IPS-11a (cell line): Measurements from ENCODE around the gene CTCF.

Experiments used
- H3K4me3 ChIP-seq: one replicate; pipeline ENCODE4 v1.5.1; 2013; ENCODE audit warnings: low read depth, low read length, control low read depth

CTCF gene

DNA sequence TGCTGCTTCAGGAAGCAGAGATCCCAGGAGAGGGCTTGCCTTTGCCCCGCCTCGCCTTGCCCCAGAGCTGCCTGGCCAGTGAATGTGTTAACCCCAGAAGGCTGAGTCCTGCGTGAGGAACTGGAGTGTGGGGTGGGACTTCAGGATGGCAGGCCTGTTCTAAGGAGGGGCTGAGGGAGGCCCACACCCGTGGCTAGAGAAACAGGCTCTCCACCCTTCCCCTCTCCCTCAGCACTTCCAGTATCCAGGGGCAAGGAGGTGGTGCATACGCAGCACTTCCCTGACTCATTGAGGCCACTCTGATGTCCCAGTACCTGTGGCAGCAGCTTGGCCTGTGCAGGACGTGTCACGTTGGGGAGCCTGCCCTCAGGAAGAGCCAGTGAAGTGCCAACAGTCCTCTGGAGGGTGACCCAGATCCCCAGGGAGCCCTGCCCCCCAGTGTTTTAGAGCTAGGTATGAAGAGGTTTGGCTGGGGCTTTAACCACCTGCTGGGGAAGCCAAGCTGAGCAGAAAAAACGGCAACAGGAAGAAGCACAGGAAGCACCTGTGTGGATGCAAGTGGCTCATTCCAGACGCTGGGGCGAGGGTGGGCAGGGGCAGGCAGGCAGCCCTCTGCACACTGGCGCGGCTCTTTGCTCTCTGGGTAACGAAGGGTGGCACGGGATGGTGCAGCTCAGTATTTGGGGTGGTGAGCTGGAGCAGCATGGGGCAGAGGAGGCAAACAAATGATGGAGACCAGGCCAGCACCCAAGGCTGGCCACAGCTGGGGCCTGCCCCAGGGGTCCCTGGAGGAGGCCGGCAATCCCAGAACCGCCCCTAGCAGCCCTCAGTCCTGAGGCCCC lies 14.7 kb upstream of the CTCF start:
- no peak overlapping the region for H3K4me3 ChIP-seq

DNA sequence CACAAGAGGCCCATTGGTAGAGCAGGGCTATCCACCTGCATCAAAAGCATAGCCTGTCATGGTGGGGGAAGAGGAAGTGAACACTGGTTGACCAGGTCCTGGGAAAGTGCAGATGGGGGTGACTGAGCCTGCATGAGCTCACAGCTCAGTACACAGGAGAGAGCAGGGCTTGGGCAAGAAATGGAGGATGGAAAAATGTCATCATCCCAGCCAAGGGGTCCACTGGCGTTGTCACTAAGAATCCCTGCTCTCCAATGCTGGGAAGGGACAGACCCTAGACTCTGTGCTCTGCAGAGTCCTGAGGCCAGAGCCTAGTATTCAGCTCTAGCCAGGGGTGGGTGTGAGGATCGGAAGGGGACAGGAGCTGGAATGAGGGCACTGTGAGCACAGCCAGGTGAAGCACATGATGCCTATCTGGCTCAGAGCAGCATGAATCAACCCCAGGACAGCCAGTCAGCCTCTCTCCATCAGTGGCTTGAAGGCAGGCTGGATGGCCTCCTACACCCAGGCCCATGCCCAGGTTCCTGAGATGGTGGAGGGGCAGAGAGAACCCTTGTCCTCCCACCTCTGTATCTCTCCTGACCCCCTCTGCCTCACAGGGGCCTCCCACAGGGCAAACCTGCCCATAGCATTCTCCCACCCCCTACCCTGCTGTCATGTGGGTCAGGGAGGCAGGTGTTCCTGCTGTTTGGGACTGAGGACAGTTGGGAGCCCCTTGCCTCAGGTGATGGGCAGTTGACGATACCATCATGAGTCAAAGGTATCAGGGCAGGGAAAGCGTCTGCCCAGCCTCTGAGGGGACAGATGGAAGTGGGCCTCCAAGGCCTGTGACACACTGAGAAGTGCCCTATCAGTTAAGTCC lies 13.8 kb upstream of the CTCF start:
- no peak overlapping the region for H3K4me3 ChIP-seq

DNA sequence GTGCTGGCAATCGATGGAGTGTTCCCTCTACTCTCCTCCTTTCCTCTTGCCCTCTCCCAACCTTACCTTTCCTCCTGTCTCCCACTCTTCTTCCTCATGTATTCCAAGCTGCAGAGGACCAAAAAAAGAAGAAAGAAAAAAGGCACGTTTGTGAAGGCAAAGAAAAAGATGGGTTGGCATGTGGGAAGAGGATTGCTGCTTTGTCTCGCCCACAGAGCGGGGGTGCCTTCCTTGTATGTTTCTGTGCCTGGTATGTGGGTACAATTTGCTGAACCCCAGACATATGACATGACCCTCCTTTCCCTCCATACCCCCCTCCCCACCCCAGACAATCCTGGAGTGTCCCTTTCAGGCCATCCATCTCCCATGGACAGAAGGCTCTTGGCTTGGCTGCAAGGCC lies 13.1 kb upstream of the CTCF start:
- no peak overlapping the region for H3K4me3 ChIP-seq

DNA sequence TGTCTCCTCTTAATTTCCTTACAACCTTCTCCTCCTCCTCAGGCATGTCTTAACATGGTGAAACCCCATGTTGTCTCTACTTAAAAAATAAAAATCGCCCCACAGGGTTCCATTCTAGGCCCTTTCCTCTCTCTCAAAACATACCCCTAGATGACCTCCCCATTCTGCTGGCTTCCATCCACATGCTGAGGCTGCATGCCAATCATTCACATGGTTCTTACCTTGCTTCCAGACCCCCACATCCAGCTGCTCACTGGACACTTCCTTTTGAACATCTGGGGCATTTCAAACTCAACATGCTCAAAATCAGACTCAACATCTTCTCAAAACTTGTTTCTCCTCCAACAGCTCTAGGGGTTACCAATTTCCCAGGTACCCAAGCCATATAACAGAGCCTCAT lies 12.4 kb upstream of the CTCF start:
- no peak overlapping the region for H3K4me3 ChIP-seq

DNA sequence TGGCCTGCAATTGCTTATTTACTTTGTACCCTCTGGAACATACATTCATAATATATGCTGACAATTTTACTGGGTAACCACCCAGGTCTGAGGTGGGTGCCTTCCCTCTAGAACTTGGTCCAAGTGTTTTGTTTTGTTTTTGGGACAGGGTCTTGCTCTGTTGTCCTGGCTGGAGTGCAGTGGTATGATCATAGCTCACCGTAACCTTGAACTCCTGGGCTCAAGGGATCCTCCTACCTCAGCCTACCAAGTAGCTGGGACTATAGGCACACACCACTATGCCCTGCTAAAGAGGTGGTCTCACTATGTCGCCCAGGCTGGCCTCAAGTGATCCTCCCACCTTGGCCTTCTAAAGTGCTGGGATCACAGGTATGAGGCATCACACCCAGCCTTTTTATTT lies 11.2 kb upstream of the CTCF start:
- no peak overlapping the region for H3K4me3 ChIP-seq

DNA sequence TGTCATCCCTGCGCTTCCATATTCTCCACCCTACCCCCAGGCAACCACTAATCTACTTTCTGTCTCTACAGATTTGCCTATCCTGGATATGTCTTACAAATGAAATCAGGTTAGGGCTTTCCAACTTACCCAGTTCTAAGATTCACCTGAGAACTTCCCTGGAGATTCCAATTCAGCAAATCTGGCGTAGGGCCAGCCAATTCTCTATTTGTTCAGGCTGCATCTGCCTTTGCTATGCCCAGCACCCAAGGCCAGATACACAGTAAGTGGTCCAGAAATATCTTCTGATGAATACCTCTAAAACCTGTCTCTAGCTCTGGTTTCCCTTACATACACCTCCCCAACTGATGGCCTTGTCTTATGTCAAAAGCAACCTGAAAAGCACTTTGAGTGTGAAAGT lies 10.4 kb upstream of the CTCF start:
- H3K4me3 ChIP-seq, result no peak overlapping the region

DNA sequence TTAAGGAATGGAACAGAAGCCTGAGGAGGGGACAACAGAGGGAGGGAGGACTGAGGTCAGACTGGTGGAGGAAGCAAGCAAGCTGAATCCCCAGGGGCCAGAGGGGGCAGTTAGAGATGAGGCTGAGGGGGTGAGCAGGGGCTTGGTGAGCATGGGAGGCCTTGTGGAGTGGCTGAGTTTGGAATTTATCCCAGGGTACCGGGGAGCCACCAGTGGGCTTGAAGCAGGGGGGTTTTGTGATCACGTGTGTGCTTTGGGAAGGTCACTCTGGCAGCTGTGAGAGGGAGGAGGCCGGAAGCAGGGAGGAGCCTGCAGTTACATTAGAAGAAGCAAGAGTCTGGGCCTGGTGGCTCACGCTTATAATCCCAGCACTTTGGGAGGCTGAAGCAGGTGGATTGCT lies 9.8 kb upstream of the CTCF start:
- no peak overlapping the region for H3K4me3 ChIP-seq

DNA sequence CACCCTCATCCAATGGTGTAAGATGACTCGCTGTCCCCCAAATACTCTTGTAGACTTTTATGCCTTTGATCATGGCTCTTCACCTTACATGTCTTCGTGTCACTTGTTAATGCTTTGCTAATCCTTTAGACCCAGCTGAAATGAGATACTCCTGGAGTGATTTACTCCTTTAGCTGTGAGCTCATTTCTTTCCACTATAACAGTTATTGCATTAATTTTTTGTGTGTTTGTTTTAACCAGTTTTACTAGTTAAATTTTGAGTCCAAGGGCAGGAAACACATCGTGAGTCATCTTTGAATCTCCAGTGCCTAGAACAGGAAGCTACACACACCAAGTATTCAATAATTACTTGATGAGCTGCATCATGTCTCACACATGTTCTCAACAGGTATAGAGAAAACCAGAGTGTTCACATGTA lies 6.5 kb upstream of the CTCF start:
- no peak overlapping the region for H3K4me3 ChIP-seq

DNA sequence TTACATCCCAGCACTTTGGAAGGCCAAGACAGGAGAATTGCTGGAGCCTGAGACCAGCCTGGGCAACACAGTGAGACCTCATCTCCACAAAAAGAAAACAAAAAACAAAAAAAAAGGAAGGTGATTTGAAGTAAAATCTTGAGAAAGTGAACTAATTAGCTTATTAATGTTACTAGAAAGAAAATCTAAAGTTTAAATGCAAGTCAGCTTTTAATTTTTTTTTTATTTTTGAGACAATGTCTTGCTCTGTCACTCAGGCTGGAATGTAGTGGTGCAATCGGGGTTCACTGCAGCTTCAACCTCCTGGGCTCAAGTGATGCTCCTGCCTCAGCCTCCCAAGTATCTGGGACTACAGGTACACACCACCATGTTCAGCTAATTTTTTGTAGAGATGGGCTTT lies 3.5 kb upstream of the CTCF start:
- H3K4me3 ChIP-seq, result no peak overlapping the region

DNA sequence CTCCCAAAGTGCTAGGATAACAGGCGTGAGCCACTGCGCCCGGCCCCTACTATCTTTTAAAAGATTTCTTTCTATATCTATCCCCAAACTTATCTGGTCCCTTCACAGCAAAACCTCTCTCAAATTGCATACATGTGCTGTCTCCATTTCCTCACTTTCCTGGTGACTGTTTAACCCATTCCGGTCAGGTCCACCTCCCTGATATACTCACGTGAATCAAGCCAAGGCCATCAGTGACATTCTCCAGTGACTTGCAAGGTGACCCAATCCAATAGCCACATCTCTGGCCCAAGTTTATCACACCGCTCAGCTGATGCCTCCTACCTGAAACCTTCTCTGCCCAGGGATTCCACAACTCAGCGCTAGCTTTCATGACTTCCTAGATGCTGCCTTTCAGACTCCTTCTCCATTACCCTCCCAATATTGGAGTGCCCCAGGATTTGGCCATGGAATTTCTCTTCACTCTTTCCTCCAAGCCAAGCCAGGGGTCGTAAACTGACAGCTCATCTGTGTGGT lies 1.4 kb upstream of the CTCF start:
- no peak overlapping the region for H3K4me3 ChIP-seq

DNA sequence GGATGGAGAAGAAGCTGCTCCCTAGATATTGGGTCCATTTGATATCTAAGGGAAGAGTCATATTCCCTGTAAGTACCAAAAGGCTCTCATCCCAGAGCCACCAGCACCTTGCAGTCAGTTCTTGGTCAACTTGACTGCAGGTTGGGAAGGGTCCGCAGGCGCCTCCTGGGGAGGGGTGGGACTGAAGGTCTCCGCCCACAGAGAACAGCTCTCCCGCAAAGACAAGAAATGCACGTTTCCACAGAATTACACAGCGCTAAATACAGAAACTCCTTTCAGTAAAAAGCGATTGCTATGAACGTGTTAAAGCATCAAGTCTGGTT lies 864 bp upstream of the CTCF start:
- H3K4me3 ChIP-seq, result peak overlapping the region; percentile 72

DNA sequence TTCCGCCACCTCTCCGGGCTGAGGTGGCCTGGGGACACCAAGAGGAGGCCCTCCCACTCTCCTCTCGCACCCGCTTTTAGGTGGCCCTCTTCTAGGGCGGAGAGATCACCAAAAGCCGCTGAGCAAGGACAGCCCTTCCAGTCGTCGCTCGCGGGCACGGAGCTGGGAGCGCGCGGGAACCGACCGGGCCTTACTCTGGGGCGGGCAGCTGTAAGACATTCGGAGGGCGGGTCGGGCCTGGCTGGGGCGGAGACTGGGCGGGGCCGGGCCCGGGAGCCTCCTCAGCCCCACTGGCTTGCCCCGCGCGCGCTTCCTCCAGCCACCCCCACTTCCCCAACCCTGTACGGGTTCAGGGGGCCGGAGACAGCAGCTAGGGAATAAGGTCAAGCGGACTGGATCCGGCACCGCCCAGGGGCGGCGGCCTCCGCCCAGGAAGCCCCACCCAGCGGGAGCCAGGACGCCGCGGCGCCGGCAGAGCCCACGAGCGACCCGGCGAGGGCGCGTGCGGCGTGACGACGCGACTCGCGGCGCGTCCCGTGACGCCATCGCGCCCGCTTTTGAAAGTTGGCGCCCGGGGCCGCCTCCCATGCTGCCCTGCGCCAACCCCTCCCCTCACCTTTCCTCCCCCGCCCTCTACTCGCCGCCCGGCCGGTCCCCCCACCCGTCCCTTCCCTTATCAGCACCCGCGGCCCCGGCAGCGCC lies 351 bp upstream of the CTCF start:
- peak overlapping the region; percentile 86 for H3K4me3 ChIP-seq

DNA sequence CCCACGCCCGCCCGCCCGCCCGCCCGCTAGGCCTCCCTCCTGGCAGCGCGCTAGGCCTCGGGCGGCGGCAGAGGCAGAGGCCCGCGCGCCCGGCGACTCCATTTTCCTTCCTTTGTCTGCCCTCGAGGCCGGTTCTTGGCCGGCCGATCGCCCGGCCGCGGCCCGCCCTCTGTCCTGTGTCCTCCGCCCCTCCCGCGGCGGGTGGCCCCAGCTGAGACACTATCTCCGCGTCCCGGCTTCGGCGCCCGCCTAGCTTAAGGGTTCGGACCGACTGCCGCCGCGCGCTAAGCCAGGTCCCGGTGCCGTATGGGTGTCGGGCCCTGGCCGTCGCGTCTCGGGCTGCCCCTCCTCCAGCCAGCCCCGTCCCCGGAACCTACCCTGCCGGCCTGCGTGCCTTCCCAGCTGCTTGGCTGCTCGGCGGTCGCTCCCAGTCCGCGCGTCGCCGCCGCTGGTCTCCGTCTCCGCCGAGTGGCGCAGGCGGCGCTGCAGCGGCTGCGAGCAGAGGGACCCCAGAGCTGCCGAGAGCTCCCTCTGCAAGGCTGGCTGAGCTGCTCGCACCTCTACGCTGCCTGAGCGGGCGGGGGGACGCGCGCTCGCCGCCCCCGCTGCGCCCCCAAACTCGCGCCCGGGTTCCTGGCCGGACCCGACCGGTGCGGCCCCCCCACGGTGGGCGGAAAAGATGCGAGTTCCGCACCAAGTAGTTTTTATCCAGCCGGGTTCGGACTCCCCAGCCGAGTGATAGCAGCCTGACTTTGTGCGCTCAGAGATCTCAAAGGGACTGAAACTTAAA lies 787 bp downstream of the CTCF start:
- peak overlapping the region; percentile 86 for H3K4me3 ChIP-seq

DNA sequence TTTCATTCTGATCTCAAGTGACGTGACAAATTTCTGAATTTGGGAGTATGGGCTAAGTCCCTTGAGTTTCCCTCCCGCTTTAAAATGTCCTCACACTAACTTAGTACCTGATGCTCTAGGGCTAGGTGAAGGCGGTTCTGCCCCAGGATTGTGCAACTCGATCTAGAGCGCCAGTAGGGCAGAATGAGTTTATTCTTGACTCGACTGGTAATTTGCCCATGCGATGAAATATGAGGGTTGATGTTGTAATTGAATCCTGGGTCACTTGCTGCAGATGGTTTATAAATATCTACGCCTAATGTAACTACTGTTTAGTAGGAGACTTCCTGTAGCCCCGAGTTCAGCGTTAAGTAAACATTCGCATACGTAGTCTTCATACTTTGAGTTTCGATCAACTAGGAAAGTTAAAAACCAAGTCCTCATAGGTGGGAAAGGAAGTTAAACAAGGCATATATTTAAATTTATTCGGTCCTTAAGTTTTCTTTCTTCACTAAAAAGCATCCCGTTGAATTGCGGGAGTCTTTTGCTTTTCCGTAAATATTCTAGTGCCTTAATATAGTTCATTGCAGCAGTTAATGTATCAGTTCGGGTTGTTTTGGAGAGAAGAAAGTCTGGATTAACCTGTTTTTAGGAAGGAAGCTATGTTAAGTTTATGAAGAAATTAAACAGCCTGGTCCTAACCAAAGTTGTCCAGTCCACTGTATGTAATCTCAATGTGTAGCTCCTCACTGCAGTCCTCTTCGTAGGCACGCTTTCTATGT lies 1.6 kb downstream of the CTCF start:
- peak overlapping the region; percentile 86 for H3K4me3 ChIP-seq

DNA sequence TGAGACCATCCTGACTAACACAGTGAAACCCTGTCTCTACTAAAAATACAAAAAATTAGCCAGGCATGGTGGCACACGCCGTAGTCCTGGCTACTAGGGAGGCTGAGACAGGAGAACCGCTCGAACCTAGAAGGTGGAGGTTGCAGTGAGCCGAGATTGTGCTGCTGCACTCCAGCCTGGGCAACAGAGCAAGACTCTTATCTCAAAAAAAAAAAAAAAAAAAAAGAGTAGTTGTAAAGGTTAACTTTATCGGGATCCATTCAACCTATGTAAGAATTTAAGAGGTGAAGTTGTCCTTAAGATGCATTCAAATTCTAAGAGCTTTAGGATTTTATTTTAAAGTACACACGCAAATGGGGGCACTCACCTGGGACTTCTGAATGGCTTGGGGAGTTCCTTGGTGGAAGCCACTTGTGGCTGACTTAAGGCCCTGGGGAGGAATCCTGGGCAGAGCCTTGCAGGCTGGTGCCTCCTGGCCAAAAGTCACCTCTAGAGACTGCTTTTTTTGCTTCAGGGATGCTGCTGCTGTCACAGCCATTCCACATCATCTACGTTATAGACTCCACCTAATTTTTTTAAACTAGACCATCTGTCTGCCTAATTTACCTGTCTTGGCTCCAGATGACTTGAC lies 3.3 kb downstream of the CTCF start:
- H3K4me3 ChIP-seq, result no peak overlapping the region

DNA sequence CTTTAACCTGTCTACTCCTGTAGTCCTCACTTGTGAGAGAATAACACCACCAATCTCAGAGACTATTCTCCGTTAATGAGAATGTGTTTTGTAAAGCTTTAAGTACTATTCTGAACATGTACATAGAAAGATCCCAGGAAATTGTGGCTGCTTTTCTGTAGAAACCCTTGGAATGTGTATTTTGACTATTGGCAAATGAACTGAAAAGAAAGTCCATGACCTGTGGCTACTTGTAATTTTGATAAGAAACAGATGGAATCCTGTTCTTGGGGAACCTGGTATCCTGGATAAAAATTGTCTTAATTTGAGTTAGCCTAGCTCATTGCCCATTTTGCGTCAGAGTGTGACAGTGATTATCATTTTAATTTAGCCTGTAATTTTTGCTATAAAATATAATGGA lies 9.1 kb downstream of the CTCF start:
- H3K4me3 ChIP-seq, result no peak overlapping the region

DNA sequence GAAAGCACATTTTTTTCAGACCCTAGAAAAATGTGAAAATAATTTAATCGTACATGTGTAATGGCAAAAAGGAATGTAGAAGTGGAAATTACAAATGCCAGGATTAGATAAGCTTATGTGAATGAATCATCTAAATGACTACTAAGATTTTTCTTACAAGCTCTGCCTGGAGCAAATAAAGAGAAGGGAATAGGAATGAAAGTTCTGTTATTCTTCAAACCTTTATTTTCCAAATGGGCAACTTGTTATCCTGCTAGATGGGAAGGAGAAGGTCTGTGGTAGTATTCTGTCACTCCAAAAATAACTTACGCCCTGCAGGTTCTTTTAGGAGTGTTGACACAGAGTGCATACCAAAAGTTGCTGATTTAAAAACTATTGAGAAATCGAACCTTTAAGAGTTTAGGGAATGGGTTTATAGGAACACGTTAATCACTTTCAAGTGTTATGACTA lies 9.7 kb downstream of the CTCF start:
- no peak overlapping the region for H3K4me3 ChIP-seq

DNA sequence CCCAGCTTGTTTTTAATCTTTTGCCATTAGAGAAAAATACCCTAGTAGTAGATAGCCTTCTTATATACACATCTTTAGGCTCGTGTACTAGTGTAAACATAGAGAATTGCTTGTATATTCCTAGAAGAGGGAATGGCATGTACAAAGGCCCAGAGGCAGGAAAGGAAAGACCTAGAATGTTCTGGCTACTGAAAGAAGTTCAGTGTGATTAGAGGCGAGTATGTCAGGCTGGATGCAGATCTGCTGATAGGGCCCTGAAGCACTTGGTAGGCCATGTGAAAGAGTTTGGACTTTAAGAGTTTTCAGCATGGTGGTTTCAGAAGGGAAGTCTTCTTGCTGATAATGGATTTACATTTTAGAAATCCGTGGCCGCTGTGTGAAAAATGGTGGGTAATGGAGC lies 17.4 kb downstream of the CTCF start:
- H3K4me3 ChIP-seq, result no peak overlapping the region

DNA sequence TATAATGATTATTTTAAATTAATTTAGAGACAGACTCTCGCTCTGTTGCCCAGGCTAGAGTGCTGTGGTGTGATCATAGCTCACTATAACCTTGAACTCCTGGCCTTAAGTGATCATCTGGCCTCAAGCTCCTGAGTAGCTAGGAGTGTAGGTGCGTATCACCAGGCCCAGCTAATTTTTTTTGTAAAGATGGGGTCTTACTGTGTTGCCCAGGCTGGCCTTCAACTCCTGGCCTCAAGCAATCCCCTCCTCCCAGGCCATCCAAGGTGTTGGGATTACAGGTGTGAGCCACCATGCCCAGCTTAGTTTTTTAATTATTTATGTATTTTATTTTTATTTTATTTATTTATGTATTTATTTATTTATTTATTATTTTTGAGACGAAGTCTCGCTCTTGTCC lies 17.9 kb downstream of the CTCF start:
- H3K4me3 ChIP-seq, result no peak overlapping the region
